Adrenal gland (tissue), 12 donors: Measurements from ENCODE around the gene EDNRA. TPM values are rescaled to one million over a fixed set of nuclear protein-coding genes. Genes with fewer than 3 reads are reported as not detected.

Experiments used
- DNase-seq, 7 donors: peaks; one replicate each; pipeline ENCODE4 v3.0.0-alpha.2; 2019 to 2020
- H3K27ac ChIP-seq, 5 donors: fragments of 200-600 bp; sonication (generic) in 4 of 5; 1 replicate in 3 of 5; 2 replicates in 2 of 5; pipeline versions ENCODE4 v1.5.1 to v1.8.0; 2016 to 2020; ENCODE audit warnings: mild to moderate bottlenecking in 1 of 5
- H3K27me3 ChIP-seq: fragments of 200-600 bp; 2 replicates; pipeline ENCODE4 v1.8.0; 2021
- H3K36me3 ChIP-seq, 2 donors: fragments of 200-600 bp; replicated peaks in 1 of 2; 1 replicate in 1 of 2; 2 replicates in 1 of 2; pipeline versions ENCODE4 v1.5.1 to v1.8.0; 2018 to 2022
- H3K4me1 ChIP-seq, 2 donors: fragments of 200-600 bp; replicated peaks in 1 of 2; 1 replicate in 1 of 2; 2 replicates in 1 of 2; pipeline versions ENCODE4 v1.5.1 to v1.8.0; 2018 to 2021
- H3K4me3 ChIP-seq, 4 donors: fragments of 200-600 bp; sonication (generic) in 3 of 4; one replicate each; pipeline ENCODE4 v1.5.1; 2016 to 2018
- H3K9me3 ChIP-seq, 3 donors: fragments of 200-600 bp; sonication (generic) in 1 of 3; replicated peaks in 1 of 3; 1 replicate in 2 of 3; 2 replicates in 1 of 3; pipeline versions ENCODE4 v1.5.1 to v1.8.0; 2016 to 2021
- POLR2A ChIP-seq, 2 donors: fragments of 450-650 bp; IDR thresholded peaks; one replicate each; pipeline ENCODE4 v1.6.1; 2017; ENCODE audit warnings: antibody characterized with exemption in 2 of 2, mild to moderate bottlenecking in 2 of 2, moderate library complexity in 1 of 2
- WGBS, 4 donors: extraction: QIAGEN DNeasy Blood & Tissue Kit in 2 of 4; methylation state at CpG; one replicate each; pipeline versions ENCODE4 v1.1.5 to v1.1.7; 2013 to 2017; 5-methylcytosine and 5-hydroxymethylcytosine counted together
- intact Hi-C, 2 donors: fragments of 100-400 bp; cut with DNase I; formaldehyde crosslinking; loops; one replicate each; pipeline versions ENCODE4 v1.14.1 to v1.15.0; 2022 to 2023
- polyA plus RNA-seq, 3 donors: library from polyadenylated mRNA; stranded (reverse); fragments of 200-250 nt in 2 of 3; fragments of 350-450 nt in 1 of 3; fragmentation: Illumina TruSeq in 1 of 3; extraction: RNeasy Lipid Tissue Mini Kit (QIAGEN cat#74804) in 1 of 3; gene quantifications; one replicate each; pipeline ENCODE4 v1.2.3, GENCODE V29; 2013 to 2014
- total RNA-seq, 9 donors: library from RNA; depleted of rRNA in 4 of 9; stranded (reverse); fragments of >200 nt in 4 of 9; fragments of 120-200 nt in 1 of 9; fragmentation: NEBNext Ultra II Directional in 1 of 9; extraction: Animal tissue kit (Norgen Biotek cat#: 25700) in 1 of 9; gene quantifications; one replicate each; pipeline versions ENCODE4 v1.1.0 to v1.2.4, GENCODE V29; 2013 to 2023
- TF ChIP-seq, protein P1 (sequence below), 6 experiments: fragments of 450-650 bp in 4 of 6; fragments of 200-600 bp in 2 of 6; sonication (generic) in 1 of 6; IDR thresholded peaks; 1 replicate in 5 of 6; 2 replicates in 1 of 6; pipeline versions ENCODE4 v1.5.1 to v1.8.0; 2016 to 2021; ENCODE audit warnings: antibody characterized with exemption in 6 of 6, mild to moderate bottlenecking in 2 of 6, moderate library complexity in 1 of 6
- donor health status: healthy with polysubstance abuse.
- donor health status: Bipolar disorder and iron deficiency.
- donor health status: DM: yes; HTN: yes; CAD: no.
- donor health status: DM: no; HTN: no; CAD: no.
- donor health status: DM: no; HTN: no; CAD: no.
- donor health status: DM: yes; HTN: yes; CAD: no.

Gene EDNRA
- total and polyA plus RNA-seq, 12 donors = 1.6 to 9.7 (median 4.5) TPM

DNA sequence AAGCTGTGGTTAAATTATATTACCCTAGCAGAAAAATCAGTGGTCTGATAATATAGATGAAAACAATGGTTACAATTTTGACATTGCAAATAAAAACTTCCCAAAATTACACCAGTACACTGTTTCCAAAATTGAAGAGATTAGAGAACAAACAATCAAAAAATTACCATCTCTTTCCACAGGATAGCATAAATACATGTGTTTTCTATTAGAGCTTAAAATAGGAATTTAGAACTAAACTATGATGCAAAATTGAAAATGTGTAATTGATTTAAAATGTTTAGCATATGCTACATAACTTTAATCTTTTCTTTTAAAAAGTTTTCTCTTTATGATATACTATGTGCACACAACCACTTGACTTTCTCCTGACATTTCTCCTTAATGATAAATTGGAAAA, 6.7 kb downstream of the EDNRA start:
- TF ChIP-seq POLR2A (IDR thresholded peaks at IDR 0.05) = no peak
- TF ChIP-seq, protein P1, sequence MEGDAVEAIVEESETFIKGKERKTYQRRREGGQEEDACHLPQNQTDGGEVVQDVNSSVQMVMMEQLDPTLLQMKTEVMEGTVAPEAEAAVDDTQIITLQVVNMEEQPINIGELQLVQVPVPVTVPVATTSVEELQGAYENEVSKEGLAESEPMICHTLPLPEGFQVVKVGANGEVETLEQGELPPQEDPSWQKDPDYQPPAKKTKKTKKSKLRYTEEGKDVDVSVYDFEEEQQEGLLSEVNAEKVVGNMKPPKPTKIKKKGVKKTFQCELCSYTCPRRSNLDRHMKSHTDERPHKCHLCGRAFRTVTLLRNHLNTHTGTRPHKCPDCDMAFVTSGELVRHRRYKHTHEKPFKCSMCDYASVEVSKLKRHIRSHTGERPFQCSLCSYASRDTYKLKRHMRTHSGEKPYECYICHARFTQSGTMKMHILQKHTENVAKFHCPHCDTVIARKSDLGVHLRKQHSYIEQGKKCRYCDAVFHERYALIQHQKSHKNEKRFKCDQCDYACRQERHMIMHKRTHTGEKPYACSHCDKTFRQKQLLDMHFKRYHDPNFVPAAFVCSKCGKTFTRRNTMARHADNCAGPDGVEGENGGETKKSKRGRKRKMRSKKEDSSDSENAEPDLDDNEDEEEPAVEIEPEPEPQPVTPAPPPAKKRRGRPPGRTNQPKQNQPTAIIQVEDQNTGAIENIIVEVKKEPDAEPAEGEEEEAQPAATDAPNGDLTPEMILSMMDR (IDR thresholded peaks at IDR 0.05) = no peak
- no peaks in the 10 kb centered on the region for H3K27me3 ChIP-seq
- no peak overlapping the region for H3K4me3 ChIP-seq
- H3K4me1 ChIP-seq = no peaks in the 10 kb centered on the region
- intact Hi-C loops = no loop called here
- H3K27ac ChIP-seq = no peak overlapping the region
- H3K9me3 ChIP-seq = no peaks in the 10 kb centered on the region
- no peaks in the 10 kb centered on the region for H3K36me3 ChIP-seq
- DNase-seq = no peak

DNA sequence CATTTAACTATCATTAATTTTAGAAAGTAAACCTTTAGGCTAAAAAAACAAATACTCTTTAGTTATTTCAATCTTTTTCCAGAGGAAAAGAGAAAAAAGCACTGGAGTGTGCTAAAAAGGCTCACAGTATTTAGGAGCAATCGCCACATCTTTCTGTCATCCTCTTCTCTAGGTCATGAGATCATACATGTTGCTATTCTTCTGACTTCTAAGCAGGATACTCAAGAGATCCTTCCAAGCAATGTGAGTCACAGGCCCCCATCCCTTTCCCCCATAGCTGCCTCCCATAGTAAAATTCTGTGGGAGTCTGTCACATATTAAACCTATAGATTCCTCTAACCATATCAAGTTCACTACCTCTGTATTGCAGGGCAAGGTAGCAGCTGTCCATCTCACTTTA, 7.7 kb downstream of the EDNRA start:
- no peak overlapping the region for H3K4me3 ChIP-seq
- H3K36me3 ChIP-seq = no peaks in the 10 kb centered on the region
- H3K27me3 ChIP-seq = no peaks in the 10 kb centered on the region
- DNase-seq = no peak
- no peaks in the 10 kb centered on the region for H3K9me3 ChIP-seq
- WGBS, 4 donors = 72 to 88% (median 82%) methylated on average over 1 of the region's 1 CpG
- H3K4me1 ChIP-seq = no peaks in the 10 kb centered on the region
- no peak for TF ChIP-seq POLR2A (IDR thresholded peaks at IDR 0.05)
- TF ChIP-seq, protein P1 (IDR thresholded peaks at IDR 0.05) = no peak
- intact Hi-C loops = no loop called here
- H3K27ac ChIP-seq = no peak overlapping the region

DNA sequence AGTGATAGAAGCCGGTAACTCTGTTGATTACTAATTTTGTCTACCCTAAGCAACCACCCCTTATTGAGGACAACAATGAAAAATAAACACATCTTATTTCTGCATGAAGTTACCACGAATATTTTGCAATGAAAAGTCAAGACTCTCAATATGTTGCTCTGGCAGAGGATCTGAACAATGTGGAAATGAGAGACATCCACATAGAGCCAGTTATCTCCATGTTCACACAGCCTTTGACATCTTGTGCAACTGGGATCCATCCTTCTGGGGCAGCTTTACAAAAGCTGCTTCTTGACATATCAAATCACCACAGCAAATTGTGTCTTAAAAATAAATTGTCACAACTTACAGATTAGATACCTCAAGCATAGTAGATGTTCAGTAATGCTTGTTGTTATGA, 10.2 kb downstream of the EDNRA start:
- Histone ChIP-seq H3K36me3 (no peaks in the 10 kb centered on the region), H3K4me1 (no peaks in the 10 kb centered on the region)
- 56 to 66% (median 62%) methylated on average over 2 of the region's 2 CpGs for WGBS, 4 donors

DNA sequence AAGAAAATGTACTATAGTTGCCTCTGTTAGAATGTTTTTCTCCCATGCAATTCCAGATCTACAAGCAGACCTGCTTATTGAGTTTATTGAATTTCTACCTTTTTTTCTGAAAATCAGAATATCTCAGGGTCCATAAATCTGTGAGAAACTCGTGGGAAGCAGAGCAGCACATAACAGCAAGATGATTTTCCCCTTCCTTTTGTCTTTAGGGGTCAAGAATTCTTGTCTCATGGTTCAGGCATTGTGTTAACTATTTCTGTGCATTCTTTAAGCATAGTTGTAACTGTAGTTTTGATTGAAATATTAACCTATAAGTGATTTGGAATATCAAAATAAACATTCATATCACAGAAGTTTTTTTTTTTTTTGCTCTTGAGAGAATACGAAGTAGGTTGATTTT, 11.4 kb downstream of the EDNRA start:
- no peaks in the 10 kb centered on the region for H3K36me3 ChIP-seq
- TF ChIP-seq, protein P1 (IDR thresholded peaks at IDR 0.05) = no peak
- no peak for TF ChIP-seq POLR2A (IDR thresholded peaks at IDR 0.05)
- no peaks in the 10 kb centered on the region for H3K27me3 ChIP-seq
- no peaks in the 10 kb centered on the region for H3K9me3 ChIP-seq
- WGBS, 4 donors = 28 to 41% (median 39%) methylated on average over 2 of the region's 2 CpGs
- H3K27ac ChIP-seq = no peak overlapping the region
- intact Hi-C loops = no loop called here
- no peaks in the 10 kb centered on the region for H3K4me1 ChIP-seq
- no peak overlapping the region for H3K4me3 ChIP-seq
- DNase-seq = no peak

More for the DNA sequence above, 10.2 kb downstream of the EDNRA start:
- TF ChIP-seq POLR2A (IDR thresholded peaks at IDR 0.05) = no peak
- TF ChIP-seq, protein P1 (IDR thresholded peaks at IDR 0.05) = no peak
- Histone ChIP-seq H3K27ac (no peak overlapping the region), H3K4me3 (no peak overlapping the region), H3K9me3 (no peaks in the 10 kb centered on the region), H3K27me3 (no peaks in the 10 kb centered on the region)
- DNase-seq = no peak
- intact Hi-C loops = no loop called here
